ENCODE measurements around the gene C11orf52. TPM values are rescaled to one million over a fixed set of nuclear protein-coding genes. Genes with fewer than 3 reads are reported as not detected.

C11orf52 gene
- total and polyA plus RNA-seq, 2 of the 13 experiments (the other 11 are each of a cell fraction or from before 2014, with no cell fraction given), result 7.4 to 11.0 TPM

DNA sequence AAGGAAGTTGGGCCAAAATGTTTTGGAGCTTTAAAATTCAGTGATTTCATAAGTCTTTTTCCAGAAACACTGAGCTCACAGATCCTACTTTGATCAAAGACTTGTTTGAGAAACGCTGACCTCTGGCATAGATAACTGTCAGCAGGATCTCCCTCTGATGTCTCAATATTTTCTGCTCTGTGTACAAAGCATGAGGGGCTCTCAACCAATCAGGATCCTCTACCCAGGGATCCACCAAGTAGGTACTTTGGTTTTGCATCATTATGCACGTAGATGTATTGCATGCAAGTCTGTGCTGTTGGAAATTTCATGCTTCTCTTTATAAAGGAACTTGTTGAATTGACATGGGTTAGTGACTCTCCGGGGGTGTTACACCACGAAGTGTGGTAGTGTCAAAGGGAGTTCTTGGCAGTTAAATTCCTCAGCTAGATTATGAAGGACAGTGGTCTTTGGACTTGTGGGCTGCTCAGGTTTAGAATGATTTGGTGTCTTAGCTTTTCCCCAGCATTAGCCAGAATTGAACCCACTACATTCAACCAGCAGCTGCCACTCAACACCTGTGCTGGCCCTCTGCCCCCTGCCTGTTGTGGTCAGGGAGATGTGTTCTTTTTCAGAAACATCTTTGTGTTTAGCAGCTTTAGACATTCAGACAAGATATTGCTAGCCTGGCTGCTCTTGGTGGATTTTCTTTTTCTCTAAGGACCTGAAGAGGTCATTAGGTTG, 16.8 kb downstream of the C11orf52 start (continued):
- TF ChIP-seq REST (IDR thresholded peaks at IDR 0.05; ENCODE audit: borderline replicate concordance in 1 of 2, low read depth in 1 of 2, low read length in 2 of 2), result no peak
- 0 out of 2 replicates have a peak, but pooled peaks have one; percentile 18 for TF ChIP-seq DMTF1 (CRISPR knock-in tag; IDR thresholded peaks at IDR 0.05)
- TF ChIP-seq, protein P1, sequence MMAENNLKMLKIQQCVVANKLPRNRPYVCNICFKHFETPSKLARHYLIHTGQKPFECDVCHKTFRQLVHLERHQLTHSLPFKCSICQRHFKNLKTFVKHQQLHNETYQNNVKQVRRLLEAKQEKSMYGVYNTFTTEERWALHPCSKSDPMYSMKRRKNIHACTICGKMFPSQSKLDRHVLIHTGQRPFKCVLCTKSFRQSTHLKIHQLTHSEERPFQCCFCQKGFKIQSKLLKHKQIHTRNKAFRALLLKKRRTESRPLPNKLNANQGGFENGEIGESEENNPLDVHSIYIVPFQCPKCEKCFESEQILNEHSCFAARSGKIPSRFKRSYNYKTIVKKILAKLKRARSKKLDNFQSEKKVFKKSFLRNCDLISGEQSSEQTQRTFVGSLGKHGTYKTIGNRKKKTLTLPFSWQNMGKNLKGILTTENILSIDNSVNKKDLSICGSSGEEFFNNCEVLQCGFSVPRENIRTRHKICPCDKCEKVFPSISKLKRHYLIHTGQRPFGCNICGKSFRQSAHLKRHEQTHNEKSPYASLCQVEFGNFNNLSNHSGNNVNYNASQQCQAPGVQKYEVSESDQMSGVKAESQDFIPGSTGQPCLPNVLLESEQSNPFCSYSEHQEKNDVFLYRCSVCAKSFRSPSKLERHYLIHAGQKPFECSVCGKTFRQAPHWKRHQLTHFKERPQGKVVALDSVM (CRISPR knock-in tag; IDR thresholded peaks at IDR 0.05), result no peak
- TF ChIP-seq ZNF230 (CRISPR knock-in tag; IDR thresholded peaks at IDR 0.05), result no peak; the same call in 1 of the 2 replicates
- TF ChIP-seq ZBTB20 (CRISPR knock-in tag; IDR thresholded peaks at IDR 0.05; ENCODE audit: borderline replicate concordance, low read depth), result no peak
- TF ChIP-seq ZNF121 (CRISPR knock-in tag; IDR thresholded peaks at IDR 0.05), result no peak
- no peak for TF ChIP-seq ZBTB40 (IDR thresholded peaks at IDR 0.05)
- no peak for TF ChIP-seq ZBTB40 (CRISPR knock-in tag; IDR thresholded peaks at IDR 0.05)
- no peak for TF ChIP-seq KLF15 (CRISPR knock-in tag; IDR thresholded peaks at IDR 0.05; ENCODE audit: borderline replicate concordance)
- peak; percentile 75 for TF ChIP-seq NFYC (CRISPR knock-in tag; IDR thresholded peaks at IDR 0.05)
